GM18868 (cell line): ENCODE results near the gene CHTF8.
"Not testable (repeated sequence)": the region's sequence is repeated elsewhere in the genome, so short reads cannot be mapped to it uniquely, and the experiment has no call there.

ENCODE experiments used
- ATAC-seq: cut with Tn5 transposase; IDR thresholded peaks from one replicate; pipeline ENCODE4 v1.9.1; 2021; ENCODE audit warnings: mild to moderate bottlenecking, moderate library complexity; ENCODE audit not compliant: unreplicated experiment

Gene CHTF8

GRCh38 chr16:69132424-69133252 lies at the start of gene CHTF8, which contains the start of gene UTP4:
Gene CHTF8, minus strand, starts transcription at chr16:69132588. Its CDS starts 11,130 bp downstream, at chr16:69121458.
Gene UTP4, plus strand, starts transcription at chr16:69132649. Its CDS starts 811 bp downstream, at chr16:69133460.
- ATAC-seq, result peak; percentile 90

DNA sequence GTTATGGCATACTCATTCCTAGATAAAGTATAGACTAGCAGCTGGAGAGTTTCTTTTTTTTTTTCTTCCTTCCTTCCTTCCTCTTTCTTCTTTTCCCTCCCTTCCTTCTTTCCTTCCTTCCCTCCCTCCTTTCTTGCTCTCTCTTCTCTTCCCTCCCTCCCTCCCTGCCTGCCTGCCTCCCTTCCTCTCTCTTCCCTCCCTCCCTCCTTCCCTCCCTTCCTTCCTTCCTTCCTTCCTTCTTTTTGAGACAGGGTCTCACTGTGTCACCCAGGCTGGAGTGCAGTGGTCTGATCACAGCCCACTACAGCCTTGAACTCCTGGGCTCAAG lies 47.6 kb upstream of the CHTF8 start:
- no peak for ATAC-seq

GRCh38 chr16:69179328-69180010 lies 47.1 kb upstream of the CHTF8 start:
- ATAC-seq, result no peak

DNA sequence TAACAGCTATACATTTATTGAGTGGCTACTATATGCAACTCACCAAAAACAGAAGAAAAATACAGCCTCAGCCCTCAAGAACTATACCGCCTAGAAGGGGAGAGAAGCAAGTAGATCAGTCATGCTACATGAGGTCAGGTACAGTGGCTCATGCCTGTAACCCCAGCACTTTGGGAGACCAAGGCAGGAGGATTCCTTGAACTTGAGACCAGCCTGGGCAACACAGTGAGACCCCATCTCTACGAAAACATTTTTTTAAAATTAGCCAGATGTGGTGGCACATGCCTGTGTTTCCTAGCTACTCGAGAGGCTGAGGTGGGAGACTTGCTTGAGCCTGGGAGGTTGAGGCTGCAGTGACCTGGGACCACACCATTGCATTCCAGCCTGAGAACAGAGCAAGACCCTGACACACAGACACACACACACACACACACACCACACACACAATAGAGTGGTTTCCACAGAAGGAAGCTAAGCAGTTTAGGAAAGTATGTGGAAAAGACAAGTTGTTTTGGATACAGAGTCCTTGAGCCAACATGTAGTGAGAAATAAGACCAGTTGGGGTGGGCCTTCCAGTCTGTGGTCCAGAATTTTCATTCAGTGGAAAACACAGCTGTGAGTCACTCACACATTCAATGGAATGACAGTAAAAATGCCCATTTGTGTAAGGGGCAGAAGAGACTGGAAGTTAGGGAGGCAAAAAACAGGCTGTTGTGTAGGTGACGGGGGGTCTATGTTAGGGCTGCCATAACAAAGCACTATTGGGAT lies 43.8 kb upstream of the CHTF8 start:
- no peak for ATAC-seq

- ATAC-seq, result no peak
These were observed 39.1 kb upstream of the CHTF8 start for GRCh38 chr16:69171325-69172084.

- ATAC-seq, result no peak
These were observed 37.4 kb upstream of the CHTF8 start for GRCh38 chr16:69169607-69170352.

GRCh38 chr16:69169051-69169450 lies 36.7 kb upstream of the CHTF8 start:
- ATAC-seq, result no peak

DNA sequence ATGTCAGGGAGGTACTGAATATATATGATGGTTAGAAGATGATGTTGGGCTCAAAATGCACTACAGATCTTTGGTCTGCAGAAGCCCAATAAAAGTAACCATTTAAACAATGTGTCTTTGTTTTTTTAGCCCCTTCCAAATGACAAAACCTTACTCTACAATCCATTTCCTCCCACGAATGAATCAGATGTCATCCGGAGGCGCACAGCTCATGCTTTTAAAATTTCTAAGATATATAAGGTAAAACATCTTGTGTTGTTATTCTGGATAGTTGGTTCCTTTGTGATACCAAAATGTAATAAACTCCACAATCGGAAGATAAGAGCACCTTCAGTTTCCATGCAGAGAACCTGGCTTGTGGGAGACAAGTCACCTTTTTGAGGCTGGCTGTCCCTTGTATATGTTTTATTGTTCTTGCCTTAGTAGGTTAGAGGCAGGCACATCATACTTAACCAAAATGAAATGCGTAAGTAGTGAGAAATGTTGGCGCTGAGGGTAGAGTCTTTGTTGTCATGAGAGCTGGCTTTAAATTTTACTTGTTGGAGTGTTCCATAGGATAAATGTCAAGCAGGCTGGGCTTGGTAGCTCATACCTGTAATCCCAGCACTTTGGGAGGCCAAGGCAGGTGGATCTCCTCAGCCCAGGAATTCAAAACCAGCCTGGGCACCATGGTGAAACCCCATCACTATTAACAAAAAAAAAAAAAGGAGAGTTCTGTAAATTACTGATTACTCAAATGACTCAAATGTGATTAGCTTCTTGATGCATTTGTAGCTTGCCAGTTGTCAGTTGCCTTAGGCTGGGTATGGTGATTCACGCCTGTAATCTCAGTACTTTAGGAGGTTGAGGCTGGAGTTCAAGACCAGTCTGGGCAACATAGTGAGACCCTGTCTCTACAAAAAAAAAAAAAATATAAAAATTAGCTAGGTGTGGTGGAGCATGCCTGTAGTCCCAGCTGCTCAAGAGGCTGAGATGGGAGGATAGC lies 34.9 kb upstream of the CHTF8 start:
- no peak for ATAC-seq

GRCh38 chr16:69166221-69166833 lies 33.9 kb upstream of the CHTF8 start:
- no peak for ATAC-seq

GRCh38 chr16:69165584-69165983 lies 33.2 kb upstream of the CHTF8 start:
- no peak for ATAC-seq

GRCh38 chr16:69160192-69160591 lies 27.8 kb upstream of the CHTF8 start:
- no peak for ATAC-seq

DNA sequence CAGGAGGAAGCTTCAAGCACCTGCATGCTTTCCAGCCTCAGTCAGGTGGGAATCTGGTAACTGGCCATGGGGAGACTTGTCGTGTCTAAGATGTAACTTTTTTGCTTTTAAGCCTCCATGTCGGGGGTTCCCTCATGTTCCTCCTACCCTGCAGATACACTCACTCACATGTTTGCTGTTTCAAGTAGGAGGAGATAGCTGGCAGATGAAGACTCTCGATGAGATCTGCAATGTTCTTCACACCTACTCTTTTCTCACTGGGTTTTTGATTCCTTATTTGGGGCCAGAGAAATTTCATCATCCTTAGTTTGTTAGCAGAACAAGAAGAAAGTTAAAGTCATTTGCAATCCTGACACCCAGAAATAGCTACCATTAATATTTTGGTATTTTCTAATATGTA lies 24.8 kb upstream of the CHTF8 start:
- no peak for ATAC-seq

- ATAC-seq, result no peak
These were observed 17.9 kb upstream of the CHTF8 start for GRCh38 chr16:69150146-69150865.

GRCh38 chr16:69149621-69150020 lies 17.2 kb upstream of the CHTF8 start:
- not testable (repeated sequence) for ATAC-seq

DNA sequence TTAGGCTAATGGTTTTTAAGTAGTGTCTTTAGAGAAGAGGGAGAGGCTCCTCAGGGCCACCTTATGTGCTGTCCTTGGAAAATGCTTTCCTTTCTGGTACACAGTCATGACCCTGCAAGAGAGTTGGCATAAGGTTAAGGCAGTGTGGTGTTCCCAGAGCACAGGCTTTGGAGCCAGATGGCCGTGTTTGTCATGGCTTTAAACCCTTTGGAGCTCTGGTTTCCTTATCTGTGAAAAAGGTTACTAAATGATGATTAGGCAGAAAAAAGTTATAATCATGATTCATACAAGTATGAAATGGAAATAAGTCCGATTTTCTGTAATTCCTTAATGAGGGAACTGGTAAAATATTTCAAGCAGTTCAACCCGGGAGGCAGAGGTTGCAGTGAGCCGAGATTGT lies 13.3 kb upstream of the CHTF8 start:
- no peak for ATAC-seq

GRCh38 chr16:69143116-69143515 lies 10.7 kb upstream of the CHTF8 start:
- ATAC-seq, result no peak

DNA sequence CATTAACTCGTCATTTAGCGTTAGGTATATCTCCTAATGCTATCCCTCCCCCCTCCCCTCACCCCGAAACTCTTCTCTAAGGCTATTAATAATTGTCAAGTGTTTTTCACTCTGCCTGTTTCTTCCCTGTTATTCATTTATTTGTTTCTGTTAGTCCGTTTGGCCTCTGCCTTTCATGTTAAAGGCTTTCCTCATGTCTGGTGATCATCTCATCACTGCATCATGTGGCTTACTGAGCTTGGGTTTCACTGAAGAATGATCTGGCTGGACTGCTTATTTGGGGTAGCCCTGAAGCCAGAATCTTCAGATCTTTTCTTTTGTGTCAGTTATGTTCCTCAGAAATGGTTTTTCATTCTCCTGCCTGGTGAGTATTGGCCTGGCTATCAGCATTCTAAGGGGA lies 9.5 kb upstream of the CHTF8 start:
- ATAC-seq, result no peak

GRCh38 chr16:69141014-69141413 lies 8.6 kb upstream of the CHTF8 start:
- ATAC-seq, result no peak
